ENCODE data around the gene PML.
"Not testable (repeated sequence)": the region's sequence is repeated elsewhere in the genome, so short reads cannot be mapped to it uniquely, and the experiment has no call there.

The PML gene

DNA sequence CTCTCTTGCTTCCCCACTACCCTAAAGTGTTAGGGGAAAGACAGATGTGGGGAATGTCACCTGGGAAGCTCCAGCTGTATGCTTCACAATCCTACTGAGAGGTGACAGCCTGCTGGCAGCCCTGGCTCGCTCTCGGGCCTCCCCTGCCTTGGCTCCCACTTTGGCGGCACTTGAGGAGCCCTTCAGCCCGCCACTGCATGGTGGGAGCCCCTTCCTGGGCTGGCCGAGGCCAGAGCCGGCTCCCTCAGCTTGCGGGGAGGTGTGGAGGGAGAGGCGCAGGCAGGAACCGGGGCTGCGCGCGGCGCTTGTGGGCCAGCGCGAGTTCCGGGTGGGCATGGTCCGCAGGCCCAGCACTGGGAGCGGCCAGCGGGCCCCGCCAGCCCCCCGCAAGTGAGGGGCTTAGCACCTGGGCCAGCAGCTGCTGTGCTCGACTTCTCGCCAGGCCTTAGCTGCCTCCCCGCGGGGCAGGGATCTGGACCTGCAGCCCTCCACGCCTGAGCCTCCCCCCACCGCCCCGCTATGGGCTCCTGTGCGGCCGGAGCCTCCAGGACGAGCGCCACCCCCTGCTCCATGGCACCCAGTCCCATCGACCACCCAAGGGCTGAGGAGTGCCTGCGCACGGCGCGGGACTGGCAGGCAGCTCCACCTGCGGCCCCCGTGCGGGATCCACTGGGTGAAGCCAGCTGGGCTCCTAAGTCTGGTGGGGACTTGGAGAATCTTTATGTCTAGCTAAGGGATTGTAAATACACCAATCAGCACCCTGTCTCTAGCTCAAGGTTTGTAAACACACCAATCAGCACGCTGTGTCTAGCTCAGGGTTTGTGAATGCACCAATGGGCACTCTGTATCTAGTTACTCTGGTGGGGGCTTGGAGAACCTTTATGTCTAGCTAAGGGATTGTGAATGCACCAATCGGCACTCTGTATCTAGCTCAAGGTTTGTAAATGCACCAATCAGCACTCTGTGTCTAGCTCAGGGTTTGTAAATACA is 58.0 kb downstream of the PML start:
- not testable (repeated sequence) for H3K4me3 ChIP-seq (ENCODE audit: low read depth, low read length); DNase-seq (ENCODE audit: low read depth)

DNA sequence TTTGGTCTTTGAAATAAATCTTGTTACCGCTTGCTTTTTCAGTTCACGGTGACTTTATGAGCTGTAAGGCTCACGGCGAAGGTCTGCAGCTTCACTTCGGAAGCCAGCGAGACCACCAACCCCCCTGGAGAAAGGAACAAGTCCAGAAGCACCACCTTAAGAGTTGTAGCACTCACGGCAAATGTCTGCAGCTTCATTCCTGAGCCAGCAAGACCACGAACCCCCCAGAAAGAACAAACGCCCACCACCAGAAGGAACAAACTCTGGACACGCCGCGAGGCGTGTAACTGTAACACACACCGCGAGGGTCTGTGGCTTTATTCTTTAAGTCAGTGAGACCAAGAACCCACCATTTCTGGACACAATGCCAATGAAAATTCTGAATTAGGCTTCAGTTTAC is 59.0 kb downstream of the PML start:
- DNase-seq (ENCODE audit: low read depth), result no peak
- H3K4me3 ChIP-seq (ENCODE audit: low read depth, low read length), result no peak overlapping the region

GRCh38 chr15:74053941-74054529 is 59.5 kb downstream of the PML start:
- H3K4me3 ChIP-seq (ENCODE audit: low read depth, low read length), result no peak overlapping the region
- DNase-seq (ENCODE audit: low read depth), result peak; percentile 64

- no peak overlapping the region for H3K4me3 ChIP-seq (ENCODE audit: low read depth, low read length)
- no peak for DNase-seq (ENCODE audit: low read depth)
These were observed 61.3 kb downstream of the PML start for GRCh38 chr15:74055804-74056203.

- not testable (repeated sequence) for DNase-seq (ENCODE audit: low read depth)
These were observed 61.8 kb downstream of the PML start for GRCh38 chr15:74056330-74056729.

GRCh38 chr15:74059050-74059833 is 64.7 kb downstream of the PML start:
- DNase-seq (ENCODE audit: low read depth); H3K4me3 ChIP-seq (ENCODE audit: low read depth, low read length): not testable (repeated sequence)

More at GRCh38 chr15:74056330-74056729, 61.8 kb downstream of the PML start:
- not testable (repeated sequence) for H3K4me3 ChIP-seq (ENCODE audit: low read depth, low read length)

DNA sequence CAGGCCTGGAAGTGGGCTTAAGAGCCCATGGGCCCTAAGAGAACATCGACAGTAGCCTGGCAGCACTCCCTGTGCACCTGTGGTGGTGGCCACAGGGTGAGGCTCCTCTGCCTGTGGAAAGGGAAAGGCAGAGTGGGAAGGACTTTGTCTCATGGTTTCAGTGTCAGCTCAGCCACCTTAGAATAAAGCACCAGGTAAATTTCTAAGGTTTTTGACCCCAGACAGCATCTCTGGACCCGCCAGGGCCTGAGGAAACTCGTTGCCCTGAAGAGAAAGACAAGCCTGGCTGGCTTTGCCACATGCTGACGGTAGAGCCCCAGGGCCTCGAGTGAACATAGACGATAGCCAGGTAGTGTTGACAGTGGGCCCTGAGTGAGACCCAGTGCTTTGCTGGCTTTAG is 65.7 kb downstream of the PML start:
- no peak for DNase-seq (ENCODE audit: low read depth)
- no peak overlapping the region for H3K4me3 ChIP-seq (ENCODE audit: low read depth, low read length)

- DNase-seq (ENCODE audit: low read depth), result no peak
- H3K4me3 ChIP-seq (ENCODE audit: low read depth, low read length), result no peak overlapping the region
These were observed 67.7 kb downstream of the PML start for GRCh38 chr15:74062236-74062635.

DNA sequence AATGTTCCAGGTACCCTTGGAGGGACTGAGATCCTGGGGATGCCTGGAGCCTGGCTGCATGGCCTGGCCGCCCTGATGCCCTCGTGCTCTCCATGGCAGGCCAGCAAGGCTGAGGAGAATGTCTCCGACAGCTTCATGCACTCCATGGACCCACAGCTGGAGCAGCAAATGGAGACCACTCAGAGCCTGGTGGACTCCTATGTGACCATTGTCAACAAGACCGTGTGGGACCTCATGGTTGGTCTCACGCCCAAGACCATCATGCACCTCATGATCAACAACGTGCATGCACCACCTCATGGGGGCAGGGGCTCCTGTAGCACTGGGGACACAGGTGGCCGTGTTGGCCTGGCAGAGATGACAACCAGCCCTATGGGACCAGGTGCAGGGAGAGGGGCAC is 68.2 kb downstream of the PML start:
- no peak for DNase-seq (ENCODE audit: low read depth)
- no peak overlapping the region for H3K4me3 ChIP-seq (ENCODE audit: low read depth, low read length)

GRCh38 chr15:74063425-74064146 is 69.1 kb downstream of the PML start:
- DNase-seq (ENCODE audit: low read depth); H3K4me3 ChIP-seq (ENCODE audit: low read depth, low read length): not testable (repeated sequence)

- not testable (repeated sequence) for H3K4me3 ChIP-seq (ENCODE audit: low read depth, low read length); DNase-seq (ENCODE audit: low read depth)
These were observed 69.7 kb downstream of the PML start for GRCh38 chr15:74064183-74064582.

- DNase-seq (ENCODE audit: low read depth); H3K4me3 ChIP-seq (ENCODE audit: low read depth, low read length): not testable (repeated sequence)
These were observed 70.3 kb downstream of the PML start for GRCh38 chr15:74064822-74065221.

GRCh38 chr15:74065684-74066411 is 71.3 kb downstream of the PML start:
- H3K4me3 ChIP-seq (ENCODE audit: low read depth, low read length); DNase-seq (ENCODE audit: low read depth): not testable (repeated sequence)

DNA sequence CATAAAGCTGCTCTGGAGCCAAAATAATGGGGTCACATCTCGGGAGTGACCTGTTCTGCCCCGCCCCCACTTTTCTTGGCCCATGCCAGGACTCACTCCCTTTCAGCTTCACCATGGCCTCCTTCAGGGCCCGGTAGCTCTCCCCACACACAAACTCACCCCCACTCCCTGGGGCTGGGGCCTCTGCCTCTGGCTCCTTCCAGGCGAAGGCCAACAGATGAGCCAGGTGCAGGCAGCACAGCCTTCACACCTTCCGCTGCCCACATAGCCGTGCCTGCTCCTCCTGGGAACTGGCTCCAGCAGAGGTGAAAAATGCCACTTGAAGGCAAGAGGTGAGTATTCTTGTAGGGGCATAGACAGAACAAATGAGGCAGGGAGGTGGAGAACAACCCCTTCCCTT is 77.1 kb downstream of the PML start:
- DNase-seq (ENCODE audit: low read depth); H3K4me3 ChIP-seq (ENCODE audit: low read depth, low read length): not testable (repeated sequence)

GRCh38 chr15:74072132-74072531 is 77.6 kb downstream of the PML start:
- DNase-seq (ENCODE audit: low read depth), result not testable (repeated sequence)

DNA sequence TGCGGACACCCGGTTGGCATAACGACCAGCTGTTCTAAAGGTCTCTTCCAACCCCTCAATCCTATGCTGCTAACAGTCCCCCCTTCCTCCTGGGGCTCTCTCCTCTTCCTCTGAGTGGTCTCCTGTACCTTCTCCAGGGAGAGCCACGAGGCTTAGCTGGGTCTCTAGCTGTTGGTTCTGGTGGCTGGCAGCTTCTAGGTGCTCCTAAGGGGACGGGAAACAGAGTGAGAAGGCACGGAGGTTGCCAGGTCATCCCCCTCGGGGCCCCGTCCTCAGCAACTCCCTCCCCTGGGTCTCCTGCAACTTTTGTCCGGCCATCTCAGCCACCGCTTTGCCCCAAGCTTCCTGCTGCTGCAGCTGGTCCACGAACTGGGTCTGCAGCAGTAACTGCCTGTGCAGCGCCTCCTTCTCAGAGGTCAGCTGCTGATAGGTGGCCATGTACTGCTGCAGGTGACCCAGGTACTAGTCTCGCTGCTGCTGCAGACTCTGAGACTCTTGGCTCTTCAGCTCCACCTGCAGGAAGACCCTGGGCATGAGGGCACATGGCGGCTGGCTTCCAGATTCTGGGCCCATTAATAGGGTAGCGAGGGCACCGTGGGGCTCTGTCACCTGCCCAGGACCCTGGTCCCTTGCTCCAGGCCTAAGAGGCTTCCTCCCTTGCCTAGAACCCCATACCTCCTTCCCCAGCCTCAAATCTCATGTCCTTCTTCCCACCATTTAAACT is 78.3 kb downstream of the PML start:
- not testable (repeated sequence) for DNase-seq (ENCODE audit: low read depth); H3K4me3 ChIP-seq (ENCODE audit: low read depth, low read length)

More at GRCh38 chr15:74072132-74072531, 77.6 kb downstream of the PML start:
- not testable (repeated sequence) for H3K4me3 ChIP-seq (ENCODE audit: low read depth, low read length)

DNA sequence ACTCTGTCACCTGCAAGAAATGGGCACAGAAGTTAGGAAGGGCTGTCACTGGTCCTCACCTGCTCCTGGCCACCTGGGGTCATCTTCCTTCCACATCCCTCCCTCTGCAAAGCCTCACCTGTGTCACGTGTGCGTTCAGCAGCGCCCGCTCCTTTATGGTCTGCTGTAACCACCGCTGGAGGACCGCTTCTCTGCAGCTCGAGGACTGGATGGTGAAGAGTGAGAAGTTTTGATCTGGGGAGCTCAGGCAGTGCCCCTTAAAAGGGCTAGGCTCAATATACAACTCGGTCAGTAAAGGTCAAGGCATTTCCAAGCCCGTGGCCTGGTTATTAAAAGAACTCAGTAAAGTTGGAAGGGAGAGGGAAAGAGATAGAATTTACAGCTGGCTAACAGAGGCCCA is 81.3 kb downstream of the PML start:
- H3K4me3 ChIP-seq (ENCODE audit: low read depth, low read length); DNase-seq (ENCODE audit: low read depth): not testable (repeated sequence)

DNA sequence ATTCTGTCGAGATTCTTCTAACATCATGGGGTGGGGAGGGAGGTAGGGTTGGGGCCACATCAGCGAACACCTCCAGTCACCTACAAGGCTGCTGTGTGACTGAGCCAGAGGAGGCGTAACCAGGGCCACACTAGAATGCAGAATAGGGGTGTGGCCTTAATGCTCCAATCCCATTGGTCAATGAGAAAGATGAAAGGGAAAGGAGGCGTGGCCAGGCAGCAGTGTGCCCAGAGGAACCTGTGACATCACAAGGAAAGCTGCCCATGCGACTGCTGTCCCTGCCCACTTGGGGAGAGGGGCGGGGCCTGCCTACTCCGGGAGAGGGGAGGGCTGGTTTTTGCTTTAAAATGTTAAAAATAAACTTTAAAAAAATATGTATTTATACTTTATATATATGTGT is 87.9 kb downstream of the PML start, which contains the start of gene GOLGA6A:
TSS of gene GOLGA6A (minus strand) at position 101 of the 400 bp plus-strand sequence. CDS start at position 60, 41 bp downstream.
- not testable (repeated sequence) for H3K4me3 ChIP-seq (ENCODE audit: low read depth, low read length); DNase-seq (ENCODE audit: low read depth)
